GM12864 (cell line): ENCODE measurements around the gene PTAR1.

ENCODE experiments used
- DNase-seq: peaks from one replicate; pipeline ENCODE4 v3.0.0-alpha.2; 2011; ENCODE audit warnings: low read depth
- H3K4me3 ChIP-seq: 2 replicates; pipeline ENCODE4 v1.5.1; 2011; ENCODE audit warnings: mild to moderate bottlenecking, low read depth, low read length, control low read depth
- TF ChIP-seq, protein P1 (sequence below): IDR thresholded peaks from 2 replicates; pipeline ENCODE4 v1.5.1; 2011; ENCODE audit warnings: low read depth, mild to moderate bottlenecking, moderate library complexity, low read length, control low read depth, inconsistent platforms; ENCODE audit errors: missing control alignments

The PTAR1 gene

DNA sequence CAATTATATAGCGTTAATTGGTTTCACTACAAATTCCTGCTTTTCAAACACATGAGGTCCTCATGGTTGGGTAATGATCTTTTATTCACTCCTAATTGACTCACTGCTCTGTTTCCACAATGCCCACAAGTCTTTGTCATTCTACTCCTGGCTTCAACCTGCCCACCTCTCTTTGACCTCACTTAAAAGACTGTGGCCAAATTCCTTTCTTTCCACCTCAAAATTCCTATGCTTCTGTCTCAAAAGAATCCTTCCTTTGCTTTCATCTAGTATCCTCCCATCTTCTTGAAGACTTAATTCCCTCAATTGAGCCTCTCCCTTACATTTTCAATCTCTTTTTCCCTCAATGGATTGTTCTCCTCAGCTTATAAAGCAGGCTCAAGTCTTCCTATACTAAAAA, 92.5 kb downstream of the PTAR1 start:
- H3K4me3 ChIP-seq: no peak overlapping the region
- no peak for DNase-seq
- TF ChIP-seq, protein P1, sequence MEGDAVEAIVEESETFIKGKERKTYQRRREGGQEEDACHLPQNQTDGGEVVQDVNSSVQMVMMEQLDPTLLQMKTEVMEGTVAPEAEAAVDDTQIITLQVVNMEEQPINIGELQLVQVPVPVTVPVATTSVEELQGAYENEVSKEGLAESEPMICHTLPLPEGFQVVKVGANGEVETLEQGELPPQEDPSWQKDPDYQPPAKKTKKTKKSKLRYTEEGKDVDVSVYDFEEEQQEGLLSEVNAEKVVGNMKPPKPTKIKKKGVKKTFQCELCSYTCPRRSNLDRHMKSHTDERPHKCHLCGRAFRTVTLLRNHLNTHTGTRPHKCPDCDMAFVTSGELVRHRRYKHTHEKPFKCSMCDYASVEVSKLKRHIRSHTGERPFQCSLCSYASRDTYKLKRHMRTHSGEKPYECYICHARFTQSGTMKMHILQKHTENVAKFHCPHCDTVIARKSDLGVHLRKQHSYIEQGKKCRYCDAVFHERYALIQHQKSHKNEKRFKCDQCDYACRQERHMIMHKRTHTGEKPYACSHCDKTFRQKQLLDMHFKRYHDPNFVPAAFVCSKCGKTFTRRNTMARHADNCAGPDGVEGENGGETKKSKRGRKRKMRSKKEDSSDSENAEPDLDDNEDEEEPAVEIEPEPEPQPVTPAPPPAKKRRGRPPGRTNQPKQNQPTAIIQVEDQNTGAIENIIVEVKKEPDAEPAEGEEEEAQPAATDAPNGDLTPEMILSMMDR: no peak

- no peak for DNase-seq
- no peak overlapping the region for H3K4me3 ChIP-seq
- TF ChIP-seq, protein P1: no peak
Measured at GRCh38 chr9:69660304-69660703, 99.5 kb downstream of the PTAR1 start.
